ENCODE measurements around the gene CMPK2.

Gene CMPK2

DNA sequence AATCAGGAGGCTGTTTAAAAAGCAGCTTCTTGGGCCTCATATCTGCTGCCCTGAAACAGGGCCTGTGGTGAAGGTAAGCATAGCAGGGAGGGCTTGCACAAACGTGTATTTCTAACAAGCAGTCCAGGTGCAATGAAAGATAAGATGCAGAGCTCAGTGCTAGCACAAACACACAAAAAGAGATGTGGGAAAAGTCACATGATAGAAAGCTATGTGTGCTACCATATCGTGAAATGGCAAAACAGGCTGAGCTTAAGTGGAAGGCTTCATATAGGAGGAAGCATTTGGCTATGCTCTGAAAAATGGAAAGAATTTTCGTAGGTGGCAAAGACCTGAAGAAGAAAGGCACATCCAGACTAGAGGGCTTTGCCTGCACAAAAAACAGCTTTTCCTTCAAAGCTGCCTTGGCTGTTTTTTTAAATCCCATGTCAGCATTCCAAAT is 22.1 kb upstream of the CMPK2 start:
- FAIRE-seq: no peak
- no peak for DNase-seq (ENCODE audit: insufficient read length, low spot score)
- TF ChIP-seq, protein P1, sequence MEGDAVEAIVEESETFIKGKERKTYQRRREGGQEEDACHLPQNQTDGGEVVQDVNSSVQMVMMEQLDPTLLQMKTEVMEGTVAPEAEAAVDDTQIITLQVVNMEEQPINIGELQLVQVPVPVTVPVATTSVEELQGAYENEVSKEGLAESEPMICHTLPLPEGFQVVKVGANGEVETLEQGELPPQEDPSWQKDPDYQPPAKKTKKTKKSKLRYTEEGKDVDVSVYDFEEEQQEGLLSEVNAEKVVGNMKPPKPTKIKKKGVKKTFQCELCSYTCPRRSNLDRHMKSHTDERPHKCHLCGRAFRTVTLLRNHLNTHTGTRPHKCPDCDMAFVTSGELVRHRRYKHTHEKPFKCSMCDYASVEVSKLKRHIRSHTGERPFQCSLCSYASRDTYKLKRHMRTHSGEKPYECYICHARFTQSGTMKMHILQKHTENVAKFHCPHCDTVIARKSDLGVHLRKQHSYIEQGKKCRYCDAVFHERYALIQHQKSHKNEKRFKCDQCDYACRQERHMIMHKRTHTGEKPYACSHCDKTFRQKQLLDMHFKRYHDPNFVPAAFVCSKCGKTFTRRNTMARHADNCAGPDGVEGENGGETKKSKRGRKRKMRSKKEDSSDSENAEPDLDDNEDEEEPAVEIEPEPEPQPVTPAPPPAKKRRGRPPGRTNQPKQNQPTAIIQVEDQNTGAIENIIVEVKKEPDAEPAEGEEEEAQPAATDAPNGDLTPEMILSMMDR (IDR thresholded peaks at IDR 0.05; ENCODE audit: insufficient read depth, missing control alignments): no peak

DNA sequence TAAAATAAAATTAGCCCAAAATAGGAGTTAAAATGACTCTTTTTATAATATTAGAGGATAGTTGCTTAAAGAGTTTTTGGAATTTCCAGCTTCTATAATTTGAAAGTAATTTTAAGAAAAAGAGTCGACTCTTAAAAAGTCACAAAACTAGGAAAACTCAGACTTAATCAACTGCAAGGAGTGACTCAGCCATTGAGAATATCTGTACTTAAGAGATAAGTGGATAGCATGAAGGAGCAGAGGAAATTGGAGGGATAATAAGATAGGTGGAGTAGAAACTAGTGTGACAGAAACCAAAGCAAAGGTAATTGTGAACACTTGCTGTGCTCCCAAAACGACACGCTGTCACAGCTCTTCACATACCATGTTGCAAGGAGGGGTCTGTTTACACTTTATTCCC is 20.3 kb upstream of the CMPK2 start:
- no peak for FAIRE-seq
- DNase-seq (ENCODE audit: insufficient read length, low spot score): no peak
- TF ChIP-seq, protein P1 (IDR thresholded peaks at IDR 0.05; ENCODE audit: insufficient read depth, missing control alignments): no peak

DNA sequence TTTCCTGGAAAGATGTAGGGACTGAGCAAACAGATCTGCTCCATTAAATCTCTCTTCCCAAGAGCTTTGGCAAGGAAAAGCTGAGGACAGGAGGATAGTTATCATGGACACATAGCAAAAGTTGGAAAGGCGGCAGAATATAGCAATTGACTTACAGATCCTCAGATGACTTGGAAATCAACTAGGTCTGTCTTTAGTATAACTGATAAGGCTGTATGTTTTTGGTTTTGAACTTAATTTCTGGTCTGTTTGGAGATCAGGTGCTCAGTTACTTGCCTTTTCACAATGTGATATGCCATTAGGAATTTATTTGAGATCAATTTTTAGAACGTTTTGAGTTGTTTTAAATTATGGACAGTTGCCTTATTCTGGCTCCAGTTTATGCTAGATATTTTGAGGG is 19.8 kb upstream of the CMPK2 start:
- no peak for FAIRE-seq
- no peak for DNase-seq (ENCODE audit: insufficient read length, low spot score)
- TF ChIP-seq, protein P1 (IDR thresholded peaks at IDR 0.05; ENCODE audit: insufficient read depth, missing control alignments): no peak

DNA sequence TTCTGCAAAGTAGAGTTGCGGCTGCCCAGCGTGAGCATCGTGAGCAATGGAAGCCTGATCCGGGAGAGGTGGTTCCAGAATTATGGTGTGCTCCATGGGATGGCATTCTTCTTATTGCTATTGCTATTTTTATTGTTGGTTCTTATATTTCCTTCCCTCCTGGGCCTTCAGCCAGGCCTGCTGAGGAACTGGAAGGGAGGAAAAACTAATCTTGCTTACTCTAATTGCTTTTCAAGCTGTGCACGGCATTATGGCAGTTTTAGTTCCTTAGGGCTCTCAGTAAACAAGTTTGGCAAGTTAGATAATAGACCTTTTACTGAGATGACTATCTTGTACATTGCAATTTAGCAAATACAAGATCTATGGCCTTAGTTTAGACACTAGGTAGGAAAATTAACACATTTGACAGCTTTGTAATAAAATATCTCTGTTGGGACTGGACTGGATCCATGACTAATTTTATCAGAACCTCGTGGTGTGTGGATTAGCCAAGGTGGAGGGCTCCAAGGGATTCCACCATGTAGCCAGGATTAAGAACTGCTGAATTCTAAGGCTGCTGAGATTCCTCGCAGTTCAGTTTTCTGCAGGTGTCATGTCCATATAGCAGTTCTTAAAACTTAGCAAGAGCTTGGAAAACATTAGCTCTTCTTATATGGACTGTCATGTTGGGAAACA is 17.9 kb upstream of the CMPK2 start:
- DNase-seq (ENCODE audit: insufficient read length, low spot score): no peak
- FAIRE-seq: no peak
- TF ChIP-seq, protein P1 (IDR thresholded peaks at IDR 0.05; ENCODE audit: insufficient read depth, missing control alignments): no peak

DNA sequence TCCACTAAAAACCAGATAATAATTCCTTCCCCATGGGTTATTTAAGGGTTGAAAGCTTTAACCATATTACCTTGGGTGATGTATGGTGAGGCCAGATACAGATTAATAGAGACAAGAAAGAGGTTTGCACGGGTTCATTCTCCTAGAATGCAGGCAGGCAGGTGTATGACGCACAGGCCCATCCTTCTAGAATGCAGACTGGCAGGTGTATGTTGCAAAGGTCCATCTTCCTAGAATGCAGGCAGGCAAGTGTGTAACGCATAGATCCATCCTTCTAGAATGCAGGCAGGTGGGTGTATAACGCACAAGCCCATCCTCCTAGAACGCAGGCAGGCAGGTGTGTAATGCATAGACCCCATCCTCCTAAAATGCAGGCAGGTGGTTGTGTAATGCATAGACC is 15.8 kb upstream of the CMPK2 start:
- DNase-seq (ENCODE audit: insufficient read length, low spot score): no peak
- TF ChIP-seq, protein P1 (IDR thresholded peaks at IDR 0.05; ENCODE audit: insufficient read depth, missing control alignments): no peak
- FAIRE-seq: no peak

DNA sequence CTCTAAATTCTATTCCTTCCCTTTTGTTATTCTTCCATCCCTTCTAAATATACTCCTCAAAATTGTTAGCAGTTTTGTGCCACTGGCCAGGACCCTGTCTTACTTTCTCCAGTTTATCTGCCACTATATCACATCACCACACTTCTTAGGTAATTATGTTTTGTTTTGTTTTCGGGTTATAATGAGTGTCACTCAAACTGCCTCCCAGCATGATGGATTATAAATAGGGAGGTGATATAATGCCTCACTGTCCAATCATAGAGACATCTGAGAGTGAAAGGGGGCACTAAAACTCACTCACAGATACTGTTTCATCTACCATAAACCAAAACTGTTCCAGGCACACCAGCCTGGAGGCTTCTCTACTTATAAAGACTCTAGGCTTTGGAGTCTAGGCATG is 15.3 kb upstream of the CMPK2 start:
- TF ChIP-seq, protein P1 (IDR thresholded peaks at IDR 0.05; ENCODE audit: insufficient read depth, missing control alignments): no peak
- DNase-seq (ENCODE audit: insufficient read length, low spot score) (no peak), FAIRE-seq (no peak)

DNA sequence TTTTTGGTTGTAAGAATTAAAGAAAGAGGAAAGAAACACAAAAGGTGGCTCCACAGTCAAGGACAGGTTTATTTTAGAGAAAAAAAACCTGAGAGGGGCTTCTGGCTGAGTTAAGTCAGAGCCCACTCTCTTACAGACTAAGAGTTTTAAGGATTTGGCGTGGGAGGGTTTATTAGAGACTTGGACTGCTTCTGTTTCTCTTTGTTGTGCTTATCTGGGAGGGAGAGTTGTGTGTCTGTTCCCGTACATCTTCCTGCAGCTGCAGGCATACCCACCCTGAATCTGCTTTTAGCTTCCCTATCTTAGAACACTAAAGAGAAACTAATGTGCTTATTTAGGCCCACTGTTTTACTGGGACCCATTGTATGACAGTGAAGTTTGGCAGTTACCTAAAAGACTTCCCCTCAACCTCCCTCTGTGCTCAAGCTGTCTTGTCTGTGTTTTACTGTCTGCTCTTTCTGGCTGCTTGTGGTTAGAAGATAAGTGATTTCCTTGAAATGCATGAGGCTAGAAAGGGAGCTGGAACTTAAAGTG is 14.6 kb upstream of the CMPK2 start:
- FAIRE-seq (no peak), DNase-seq (ENCODE audit: insufficient read length, low spot score) (no peak)
- TF ChIP-seq, protein P1 (IDR thresholded peaks at IDR 0.05; ENCODE audit: insufficient read depth, missing control alignments): no peak
